K562 (cell line): ENCODE data around the gene FAM219B. TPM values are rescaled to one million over a fixed set of nuclear protein-coding genes. Genes with fewer than 3 reads are reported as not detected.
A peak's percentile ranks its signal among the peaks of the same experiment; 100 is the strongest.

Experiments
- GATAD2A ChIP-seq: fragments of 450-650 bp; IDR thresholded peaks from 2 replicates; pipeline ENCODE4 v1.6.1; 2017
- KAT2B ChIP-seq: IDR thresholded peaks from one replicate; pipeline ENCODE4 v1.6.1; 2012; ENCODE audit warnings: low read depth, mild to moderate bottlenecking, control low read depth, inconsistent platforms, low read length, moderate library complexity
- KLF13 ChIP-seq: fragments of 450-650 bp; IDR thresholded peaks from 2 replicates; pipeline ENCODE4 v1.6.1; 2016; ENCODE audit warnings: missing genetic modification characterization, low read depth, mild to moderate bottlenecking, missing compliant biosample characterization, moderate library complexity, borderline replicate concordance
- MBD2 ChIP-seq: sonication (generic); IDR thresholded peaks from 2 replicates; pipeline ENCODE4 v1.6.1; 2016; ENCODE audit warnings: low read depth, borderline replicate concordance
- NR2F6 ChIP-seq: fragments of 450-650 bp; formaldehyde crosslinking; IDR thresholded peaks from 2 replicates; pipeline ENCODE4 v1.4.0; 2020; ENCODE audit warnings: mild to moderate bottlenecking
- SAFB2 ChIP-seq: fragments of 200-400 bp; formaldehyde crosslinking; IDR thresholded peaks from 2 replicates; pipeline ENCODE4 v1.6.1; 2018; ENCODE audit warnings: borderline replicate concordance, low read length, low read depth, moderate library complexity; ENCODE audit not compliant: severe bottlenecking
- polyA plus RNA-seq, 8 experiments: library from polyadenylated mRNA; depleted of rRNA in 4 of 8; stranded (reverse) in 5 of 8; unstranded in 3 of 8; fragments of >200 nt; fragmentation: Nextera tagmentation in 2 of 8; fragmentation: Illumina TruSeq in 1 of 8; extraction: Ambion mirVana in 2 of 8; extraction: Trizol in 1 of 8; gene quantifications; 2 replicates each; pipeline versions ENCODE4 v1.2.1 to v1.2.3, GENCODE V29; 2011 to 2014; ENCODE audit warnings: inconsistent platforms in 1 of 8, missing spikeins in 1 of 8
- total RNA-seq, 7 experiments: library from RNA; depleted of rRNA in 6 of 7; stranded (reverse); fragments of >200 nt in 6 of 7; fragmentation: Illumina TruSeq in 2 of 7; extraction: Trizol in 2 of 7; gene quantifications; 2 replicates each; pipeline versions ENCODE4 v1.2.1 to v1.2.3, GENCODE V29; 2011 to 2021; ENCODE audit warnings: low replicate concordance in 1 of 7
- TF ChIP-seq, protein P1 (sequence below): fragments of 200-600 bp; sonication (generic); IDR thresholded peaks from one replicate; pipeline ENCODE4 v1.6.1; 2012; ENCODE audit warnings: mild to moderate bottlenecking, low read depth, low read length, inconsistent platforms
- TF ChIP-seq, protein P2 (sequence below): sonication (generic); formaldehyde crosslinking; IDR thresholded peaks from 2 replicates; pipeline ENCODE4 v1.4.0; 2020; ENCODE audit warnings: mild to moderate bottlenecking, missing genetic modification reagents
- TF ChIP-seq, protein P3 (sequence below): conservative IDR thresholded peaks from 2 replicates; pipeline ENCODE4 v1.6.1; 2011; ENCODE audit warnings: low read depth, mild to moderate bottlenecking, low read length; ENCODE audit not compliant: control insufficient read depth

The FAM219B gene
- total and polyA plus RNA-seq, 9 of the 15 experiments (the other 6 are each of a cell fraction or from before 2014, with no cell fraction given) = 6.8 to 50.4 (median 29.4) TPM

DNA sequence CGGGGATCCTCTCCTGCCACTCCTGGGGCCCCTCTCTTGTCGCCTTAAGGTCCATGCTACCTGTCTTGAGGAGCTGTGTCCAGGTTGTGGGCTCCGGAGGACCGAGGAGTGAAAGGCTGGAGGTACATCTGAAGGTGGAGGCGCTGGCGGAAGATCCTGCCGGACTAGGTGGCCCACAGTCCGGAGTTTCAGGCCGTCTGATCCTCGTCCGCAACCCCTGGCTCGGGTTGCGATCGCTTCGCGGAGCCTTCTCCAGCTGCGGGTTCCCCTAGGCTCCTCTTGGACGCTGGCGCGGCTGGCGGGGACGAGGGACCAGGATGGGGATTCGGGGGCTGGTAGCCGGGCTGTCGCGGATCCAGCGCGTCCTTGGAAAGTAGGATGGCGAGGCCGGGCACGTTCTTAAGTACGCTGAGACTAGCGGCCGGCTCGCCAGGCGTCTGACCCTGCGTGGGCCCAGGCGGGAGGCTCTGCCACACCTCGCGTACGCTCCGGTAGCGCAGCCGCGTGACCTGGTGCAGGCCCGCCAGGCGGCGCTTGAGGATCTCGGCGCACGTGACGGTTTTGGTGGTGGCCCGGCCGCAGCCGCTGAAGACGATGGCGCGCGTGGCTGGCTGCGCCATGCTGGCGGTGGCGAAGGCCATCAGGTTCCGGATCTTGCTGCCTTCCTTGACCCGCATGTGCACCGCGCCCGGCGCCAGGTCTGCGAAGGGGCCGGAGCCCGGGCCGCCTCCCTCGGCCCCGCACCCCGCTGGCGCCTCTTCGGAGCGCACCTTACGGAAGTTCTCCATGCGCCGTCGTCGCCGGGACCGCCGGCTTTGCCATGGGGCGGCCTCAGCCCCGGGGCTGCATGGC is 49.4 kb upstream of the FAM219B start (continued):
- TF ChIP-seq, protein P1, sequence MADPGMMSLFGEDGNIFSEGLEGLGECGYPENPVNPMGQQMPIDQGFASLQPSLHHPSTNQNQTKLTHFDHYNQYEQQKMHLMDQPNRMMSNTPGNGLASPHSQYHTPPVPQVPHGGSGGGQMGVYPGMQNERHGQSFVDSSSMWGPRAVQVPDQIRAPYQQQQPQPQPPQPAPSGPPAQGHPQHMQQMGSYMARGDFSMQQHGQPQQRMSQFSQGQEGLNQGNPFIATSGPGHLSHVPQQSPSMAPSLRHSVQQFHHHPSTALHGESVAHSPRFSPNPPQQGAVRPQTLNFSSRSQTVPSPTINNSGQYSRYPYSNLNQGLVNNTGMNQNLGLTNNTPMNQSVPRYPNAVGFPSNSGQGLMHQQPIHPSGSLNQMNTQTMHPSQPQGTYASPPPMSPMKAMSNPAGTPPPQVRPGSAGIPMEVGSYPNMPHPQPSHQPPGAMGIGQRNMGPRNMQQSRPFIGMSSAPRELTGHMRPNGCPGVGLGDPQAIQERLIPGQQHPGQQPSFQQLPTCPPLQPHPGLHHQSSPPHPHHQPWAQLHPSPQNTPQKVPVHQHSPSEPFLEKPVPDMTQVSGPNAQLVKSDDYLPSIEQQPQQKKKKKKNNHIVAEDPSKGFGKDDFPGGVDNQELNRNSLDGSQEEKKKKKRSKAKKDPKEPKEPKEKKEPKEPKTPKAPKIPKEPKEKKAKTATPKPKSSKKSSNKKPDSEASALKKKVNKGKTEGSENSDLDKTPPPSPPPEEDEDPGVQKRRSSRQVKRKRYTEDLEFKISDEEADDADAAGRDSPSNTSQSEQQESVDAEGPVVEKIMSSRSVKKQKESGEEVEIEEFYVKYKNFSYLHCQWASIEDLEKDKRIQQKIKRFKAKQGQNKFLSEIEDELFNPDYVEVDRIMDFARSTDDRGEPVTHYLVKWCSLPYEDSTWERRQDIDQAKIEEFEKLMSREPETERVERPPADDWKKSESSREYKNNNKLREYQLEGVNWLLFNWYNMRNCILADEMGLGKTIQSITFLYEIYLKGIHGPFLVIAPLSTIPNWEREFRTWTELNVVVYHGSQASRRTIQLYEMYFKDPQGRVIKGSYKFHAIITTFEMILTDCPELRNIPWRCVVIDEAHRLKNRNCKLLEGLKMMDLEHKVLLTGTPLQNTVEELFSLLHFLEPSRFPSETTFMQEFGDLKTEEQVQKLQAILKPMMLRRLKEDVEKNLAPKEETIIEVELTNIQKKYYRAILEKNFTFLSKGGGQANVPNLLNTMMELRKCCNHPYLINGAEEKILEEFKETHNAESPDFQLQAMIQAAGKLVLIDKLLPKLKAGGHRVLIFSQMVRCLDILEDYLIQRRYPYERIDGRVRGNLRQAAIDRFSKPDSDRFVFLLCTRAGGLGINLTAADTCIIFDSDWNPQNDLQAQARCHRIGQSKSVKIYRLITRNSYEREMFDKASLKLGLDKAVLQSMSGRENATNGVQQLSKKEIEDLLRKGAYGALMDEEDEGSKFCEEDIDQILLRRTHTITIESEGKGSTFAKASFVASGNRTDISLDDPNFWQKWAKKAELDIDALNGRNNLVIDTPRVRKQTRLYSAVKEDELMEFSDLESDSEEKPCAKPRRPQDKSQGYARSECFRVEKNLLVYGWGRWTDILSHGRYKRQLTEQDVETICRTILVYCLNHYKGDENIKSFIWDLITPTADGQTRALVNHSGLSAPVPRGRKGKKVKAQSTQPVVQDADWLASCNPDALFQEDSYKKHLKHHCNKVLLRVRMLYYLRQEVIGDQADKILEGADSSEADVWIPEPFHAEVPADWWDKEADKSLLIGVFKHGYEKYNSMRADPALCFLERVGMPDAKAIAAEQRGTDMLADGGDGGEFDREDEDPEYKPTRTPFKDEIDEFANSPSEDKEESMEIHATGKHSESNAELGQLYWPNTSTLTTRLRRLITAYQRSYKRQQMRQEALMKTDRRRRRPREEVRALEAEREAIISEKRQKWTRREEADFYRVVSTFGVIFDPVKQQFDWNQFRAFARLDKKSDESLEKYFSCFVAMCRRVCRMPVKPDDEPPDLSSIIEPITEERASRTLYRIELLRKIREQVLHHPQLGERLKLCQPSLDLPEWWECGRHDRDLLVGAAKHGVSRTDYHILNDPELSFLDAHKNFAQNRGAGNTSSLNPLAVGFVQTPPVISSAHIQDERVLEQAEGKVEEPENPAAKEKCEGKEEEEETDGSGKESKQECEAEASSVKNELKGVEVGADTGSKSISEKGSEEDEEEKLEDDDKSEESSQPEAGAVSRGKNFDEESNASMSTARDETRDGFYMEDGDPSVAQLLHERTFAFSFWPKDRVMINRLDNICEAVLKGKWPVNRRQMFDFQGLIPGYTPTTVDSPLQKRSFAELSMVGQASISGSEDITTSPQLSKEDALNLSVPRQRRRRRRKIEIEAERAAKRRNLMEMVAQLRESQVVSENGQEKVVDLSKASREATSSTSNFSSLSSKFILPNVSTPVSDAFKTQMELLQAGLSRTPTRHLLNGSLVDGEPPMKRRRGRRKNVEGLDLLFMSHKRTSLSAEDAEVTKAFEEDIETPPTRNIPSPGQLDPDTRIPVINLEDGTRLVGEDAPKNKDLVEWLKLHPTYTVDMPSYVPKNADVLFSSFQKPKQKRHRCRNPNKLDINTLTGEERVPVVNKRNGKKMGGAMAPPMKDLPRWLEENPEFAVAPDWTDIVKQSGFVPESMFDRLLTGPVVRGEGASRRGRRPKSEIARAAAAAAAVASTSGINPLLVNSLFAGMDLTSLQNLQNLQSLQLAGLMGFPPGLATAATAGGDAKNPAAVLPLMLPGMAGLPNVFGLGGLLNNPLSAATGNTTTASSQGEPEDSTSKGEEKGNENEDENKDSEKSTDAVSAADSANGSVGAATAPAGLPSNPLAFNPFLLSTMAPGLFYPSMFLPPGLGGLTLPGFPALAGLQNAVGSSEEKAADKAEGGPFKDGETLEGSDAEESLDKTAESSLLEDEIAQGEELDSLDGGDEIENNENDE = no peak
- TF ChIP-seq MBD2 (no peak; the same call in 1 of the 2 replicates), KLF13 (tag) (no peak), NR2F6 (CRISPR knock-in tag) (no peak), SAFB2 (no peak), KAT2B (no peak), GATAD2A (peak; percentile 6; the same call in 1 of the 2 replicates)
- TF ChIP-seq, protein P2, sequence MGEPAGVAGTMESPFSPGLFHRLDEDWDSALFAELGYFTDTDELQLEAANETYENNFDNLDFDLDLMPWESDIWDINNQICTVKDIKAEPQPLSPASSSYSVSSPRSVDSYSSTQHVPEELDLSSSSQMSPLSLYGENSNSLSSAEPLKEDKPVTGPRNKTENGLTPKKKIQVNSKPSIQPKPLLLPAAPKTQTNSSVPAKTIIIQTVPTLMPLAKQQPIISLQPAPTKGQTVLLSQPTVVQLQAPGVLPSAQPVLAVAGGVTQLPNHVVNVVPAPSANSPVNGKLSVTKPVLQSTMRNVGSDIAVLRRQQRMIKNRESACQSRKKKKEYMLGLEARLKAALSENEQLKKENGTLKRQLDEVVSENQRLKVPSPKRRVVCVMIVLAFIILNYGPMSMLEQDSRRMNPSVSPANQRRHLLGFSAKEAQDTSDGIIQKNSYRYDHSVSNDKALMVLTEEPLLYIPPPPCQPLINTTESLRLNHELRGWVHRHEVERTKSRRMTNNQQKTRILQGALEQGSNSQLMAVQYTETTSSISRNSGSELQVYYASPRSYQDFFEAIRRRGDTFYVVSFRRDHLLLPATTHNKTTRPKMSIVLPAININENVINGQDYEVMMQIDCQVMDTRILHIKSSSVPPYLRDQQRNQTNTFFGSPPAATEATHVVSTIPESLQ (CRISPR knock-in tag) = peak; percentile 99
- TF ChIP-seq, protein P3, sequence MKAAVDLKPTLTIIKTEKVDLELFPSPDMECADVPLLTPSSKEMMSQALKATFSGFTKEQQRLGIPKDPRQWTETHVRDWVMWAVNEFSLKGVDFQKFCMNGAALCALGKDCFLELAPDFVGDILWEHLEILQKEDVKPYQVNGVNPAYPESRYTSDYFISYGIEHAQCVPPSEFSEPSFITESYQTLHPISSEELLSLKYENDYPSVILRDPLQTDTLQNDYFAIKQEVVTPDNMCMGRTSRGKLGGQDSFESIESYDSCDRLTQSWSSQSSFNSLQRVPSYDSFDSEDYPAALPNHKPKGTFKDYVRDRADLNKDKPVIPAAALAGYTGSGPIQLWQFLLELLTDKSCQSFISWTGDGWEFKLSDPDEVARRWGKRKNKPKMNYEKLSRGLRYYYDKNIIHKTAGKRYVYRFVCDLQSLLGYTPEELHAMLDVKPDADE = peak; percentile 55
